Measurements from ENCODE around the gene DPH5.
"Not testable (repeated sequence)": the region's sequence is repeated elsewhere in the genome, so short reads cannot be mapped to it uniquely, and the experiment has no call there.

Gene DPH5

GRCh38 chr1:101025657-101026429, at the start of gene DPH5:
TSS of gene DPH5 (minus strand) at chr1:101025784. CDS start at chr1:101025443, 341 bp downstream.
- peak; percentile 76 to 77 for DNase-seq (ENCODE audit: low read depth in 1 of 2, low spot score in 1 of 2)

- DNase-seq (ENCODE audit: low read depth in 1 of 2, low spot score in 1 of 2): no peak
Observed at GRCh38 chr1:101073836-101074235, 48.3 kb upstream of the DPH5 start.

- DNase-seq (ENCODE audit: low read depth in 1 of 2, low spot score in 1 of 2): no peak
Observed at GRCh38 chr1:101071470-101071891, 45.9 kb upstream of the DPH5 start.

GRCh38 chr1:101069158-101069557, 43.6 kb upstream of the DPH5 start:
- no peak for DNase-seq (ENCODE audit: low read depth in 1 of 2, low spot score in 1 of 2)

GRCh38 chr1:101066937-101067335, 41.4 kb upstream of the DPH5 start:
- not testable (repeated sequence) for DNase-seq (ENCODE audit: low read depth in 1 of 2, low spot score in 1 of 2)

- no peak for DNase-seq (ENCODE audit: low read depth in 1 of 2, low spot score in 1 of 2)
Observed at GRCh38 chr1:101066260-101066936, 40.8 kb upstream of the DPH5 start.

GRCh38 chr1:101065575-101065974, 40.0 kb upstream of the DPH5 start:
- no peak for DNase-seq (ENCODE audit: low read depth in 1 of 2, low spot score in 1 of 2)

- DNase-seq (ENCODE audit: low read depth in 1 of 2, low spot score in 1 of 2): no peak
Observed at GRCh38 chr1:101064697-101065096, 39.1 kb upstream of the DPH5 start.

GRCh38 chr1:101060992-101061391, 35.4 kb upstream of the DPH5 start:
- no peak for DNase-seq (ENCODE audit: low read depth in 1 of 2, low spot score in 1 of 2)

GRCh38 chr1:101059945-101060542, 34.5 kb upstream of the DPH5 start:
- no peak for DNase-seq (ENCODE audit: low read depth in 1 of 2, low spot score in 1 of 2)

GRCh38 chr1:101055623-101056022, 30.0 kb upstream of the DPH5 start:
- no peak for DNase-seq (ENCODE audit: low read depth in 1 of 2, low spot score in 1 of 2)

- no peak for DNase-seq (ENCODE audit: low read depth in 1 of 2, low spot score in 1 of 2)
Observed at GRCh38 chr1:101051688-101052638, 26.4 kb upstream of the DPH5 start.

- DNase-seq (ENCODE audit: low read depth in 1 of 2, low spot score in 1 of 2): no peak
Observed at GRCh38 chr1:101050869-101051268, 25.3 kb upstream of the DPH5 start.

- DNase-seq (ENCODE audit: low read depth in 1 of 2, low spot score in 1 of 2): no peak
Observed at GRCh38 chr1:101044749-101045148, 19.2 kb upstream of the DPH5 start.

GRCh38 chr1:101044259-101044658, 18.7 kb upstream of the DPH5 start:
- DNase-seq (ENCODE audit: low read depth in 1 of 2, low spot score in 1 of 2): no peak

- DNase-seq (ENCODE audit: low read depth in 1 of 2, low spot score in 1 of 2): no peak
Observed at GRCh38 chr1:101043776-101044175, 18.2 kb upstream of the DPH5 start.

- no peak for DNase-seq (ENCODE audit: low read depth in 1 of 2, low spot score in 1 of 2)
Observed at GRCh38 chr1:101041300-101041699, 15.7 kb upstream of the DPH5 start.

GRCh38 chr1:101040666-101041065, 15.1 kb upstream of the DPH5 start:
- DNase-seq (ENCODE audit: low read depth in 1 of 2, low spot score in 1 of 2): no peak

- no peak for DNase-seq (ENCODE audit: low read depth in 1 of 2, low spot score in 1 of 2)
Observed at GRCh38 chr1:101039245-101039644, 13.7 kb upstream of the DPH5 start.

- no peak for DNase-seq (ENCODE audit: low read depth in 1 of 2, low spot score in 1 of 2)
Observed at GRCh38 chr1:101037316-101037715, 11.7 kb upstream of the DPH5 start.

- DNase-seq (ENCODE audit: low read depth in 1 of 2, low spot score in 1 of 2): no peak
Observed at GRCh38 chr1:101033017-101033416, 7.4 kb upstream of the DPH5 start.
